Thyroid gland (tissue), 4 donors: Measurements from ENCODE around the gene ZNF300.

Experiments used
- CTCF ChIP-seq, 6 experiments: fragments of 200-600 bp in 3 of 6; fragments of 450-650 bp in 3 of 6; sonication (generic) in 3 of 6; IDR thresholded peaks; one replicate each; pipeline ENCODE4 v1.5.1; 2016 to 2019; ENCODE audit warnings: antibody characterized with exemption in 6 of 6, mild to moderate bottlenecking in 2 of 6, inconsistent platforms in 1 of 6, moderate library complexity in 1 of 6
- POLR2A ChIP-seq, 2 donors: fragments of 450-650 bp; IDR thresholded peaks; one replicate each; pipeline ENCODE4 v1.6.1; 2017; ENCODE audit warnings: antibody characterized with exemption in 2 of 2, mild to moderate bottlenecking in 2 of 2, moderate library complexity in 1 of 2

GRCh38 chr5:150912312-150912814 is 7.6 kb upstream of the ZNF300 start:
- TF ChIP-seq CTCF (IDR thresholded peaks at IDR 0.05) (no peak), POLR2A (IDR thresholded peaks at IDR 0.05) (no peak)
